MM.1S (cell line): Measurements from ENCODE around the gene WNT9B.

ENCODE experiments used
- DNase-seq: peaks from one replicate; pipeline ENCODE4 v3.0.0-alpha.2; 2015
- H2AFZ ChIP-seq: fragments of 300-600 bp; sonication (generic); 2 replicates; pipeline ENCODE4 v1.6.0; 2016; ENCODE audit warnings: antibody characterized with exemption, low read length
- H3F3A ChIP-seq: fragments of 300-600 bp; sonication (generic); 2 replicates; pipeline ENCODE4 v1.6.1; 2016; ENCODE audit warnings: mild to moderate bottlenecking, antibody characterized with exemption, low read length, moderate library complexity, mixed read lengths; ENCODE audit not compliant: insufficient read depth
- H3K27ac ChIP-seq: fragments of 300-600 bp; sonication (generic); 2 replicates; pipeline ENCODE4 v1.5.1; 2016; ENCODE audit warnings: mild to moderate bottlenecking, low read length
- H3K27me3 ChIP-seq: fragments of 300-600 bp; sonication (generic); replicated peaks from 2 replicates; pipeline ENCODE4 v1.6.0; 2016; ENCODE audit warnings: low read length; ENCODE audit not compliant: insufficient read depth
- H3K36me3 ChIP-seq: fragments of 300-600 bp; sonication (generic); replicated peaks from 2 replicates; pipeline ENCODE4 v1.6.1; 2016; ENCODE audit warnings: mild to moderate bottlenecking, low read length, mixed read lengths; ENCODE audit not compliant: insufficient read depth
- H3K4me1 ChIP-seq: fragments of 300-600 bp; sonication (generic); 2 replicates; pipeline ENCODE4 v1.6.1; 2016; ENCODE audit warnings: low read length, mixed read lengths
- H3K4me2 ChIP-seq: fragments of 300-600 bp; sonication (generic); 2 replicates; pipeline ENCODE4 v1.6.0; 2016; ENCODE audit warnings: low read depth, low read length
- H3K4me3 ChIP-seq: fragments of 300-600 bp; sonication (generic); 2 replicates; pipeline ENCODE4 v1.5.1; 2016; ENCODE audit warnings: low read length, mixed read lengths
- H3K79me2 ChIP-seq: fragments of 300-600 bp; sonication (generic); 2 replicates; pipeline ENCODE4 v1.6.1; 2016; ENCODE audit warnings: mixed run types, low read length, mixed read lengths
- H3K9ac ChIP-seq: fragments of 300-600 bp; sonication (generic); 2 replicates; pipeline ENCODE4 v1.6.1; 2016; ENCODE audit warnings: low read length, mixed read lengths
- H3K9me2 ChIP-seq: fragments of 300-600 bp; sonication (generic); replicated peaks from 2 replicates; pipeline ENCODE4 v1.6.1; 2016; ENCODE audit warnings: mild to moderate bottlenecking, low read length, mixed read lengths; ENCODE audit not compliant: insufficient read depth
- H3K9me3 ChIP-seq: fragments of 300-600 bp; sonication (generic); replicated peaks from 2 replicates; pipeline ENCODE4 v1.6.1; 2016; ENCODE audit warnings: mild to moderate bottlenecking, low read length, mixed read lengths; ENCODE audit not compliant: insufficient read depth
- H4K20me1 ChIP-seq: fragments of 300-600 bp; sonication (generic); 2 replicates; pipeline ENCODE4 v1.6.1; 2016; ENCODE audit warnings: mild to moderate bottlenecking, low read length, moderate library complexity, mixed read lengths; ENCODE audit not compliant: insufficient read depth
- CTCF ChIP-seq: fragments of 300-600 bp; sonication (generic); IDR thresholded peaks from 2 replicates; pipeline ENCODE4 v1.5.1; 2016; ENCODE audit warnings: antibody characterized with exemption, low read length, mixed read lengths
- EZH2 ChIP-seq: fragments of 300-600 bp; sonication (generic); optimal IDR thresholded peaks from 2 replicates; pipeline ENCODE3; 2017; ENCODE audit warnings: low read depth, mild to moderate bottlenecking, antibody characterized with exemption, low read length, mixed read lengths
- EZH2phosphoT487 ChIP-seq: fragments of 300-600 bp; sonication (generic); IDR thresholded peaks from 2 replicates; pipeline ENCODE4 v1.6.1; 2018; ENCODE audit warnings: antibody characterized with exemption, low read length

Gene WNT9B

GRCh38 chr17:46853896-46854444, 2.6 kb downstream of the WNT9B start:
- no peak for DNase-seq
- Histone ChIP-seq H3K36me3 (no peaks in the 10 kb centered on the region), H2AFZ (no peak overlapping the region), H3K27me3 (no peaks in the 10 kb centered on the region; the same call in 1 of the 2 replicates), H3K79me2 (no peaks in the 10 kb centered on the region), H3K9ac (no peak overlapping the region), H3K27ac (no peak overlapping the region), H3F3A (no peaks in the 10 kb centered on the region), H3K4me2 (no peak overlapping the region), H3K4me3 (no peak overlapping the region), H3K9me2 (no peaks in the 10 kb centered on the region), H3K4me1 (no peaks in the 10 kb centered on the region), H4K20me1 (no peaks in the 10 kb centered on the region), H3K9me3 (no peaks in the 10 kb centered on the region)
- TF ChIP-seq EZH2phosphoT487 (no peak), EZH2 (no peak), CTCF (no peak)

- Histone ChIP-seq H3K4me1 (no peaks in the 10 kb centered on the region), H3K79me2 (no peaks in the 10 kb centered on the region), H3K9me3 (no peaks in the 10 kb centered on the region), H3K4me2 (no peak overlapping the region), H3K9ac (no peak overlapping the region), H3F3A (no peaks in the 10 kb centered on the region), H3K36me3 (no peaks in the 10 kb centered on the region), H3K27ac (no peak overlapping the region), H4K20me1 (no peaks in the 10 kb centered on the region), H3K4me3 (no peak overlapping the region), H2AFZ (no peak overlapping the region), H3K9me2 (no peaks in the 10 kb centered on the region), H3K27me3 (no peaks in the 10 kb centered on the region; the same call in 1 of the 2 replicates)
- DNase-seq = no peak
- TF ChIP-seq CTCF = no peak
These were observed 3.1 kb downstream of the WNT9B start for GRCh38 chr17:46854515-46854914.

- TF ChIP-seq EZH2 = no peak
- no peak for TF ChIP-seq EZH2phosphoT487
- no peak for TF ChIP-seq CTCF
- Histone ChIP-seq H3K9ac (no peak overlapping the region), H3K36me3 (no peaks in the 10 kb centered on the region), H4K20me1 (no peaks in the 10 kb centered on the region), H2AFZ (no peak overlapping the region), H3F3A (no peaks in the 10 kb centered on the region), H3K4me1 (no peaks in the 10 kb centered on the region), H3K9me2 (no peaks in the 10 kb centered on the region), H3K9me3 (no peaks in the 10 kb centered on the region), H3K27me3 (no peaks in the 10 kb centered on the region; the same call in 1 of the 2 replicates), H3K79me2 (no peaks in the 10 kb centered on the region), H3K4me2 (no peak overlapping the region), H3K4me3 (no peak overlapping the region), H3K27ac (no peak overlapping the region)
- no peak for DNase-seq
These were observed 3.6 kb downstream of the WNT9B start for GRCh38 chr17:46854948-46855347.
